Astrocyte of the hippocampus (primary cell): ENCODE measurements around the gene MYO1F.
"Not testable (repeated sequence)": the region's sequence is repeated elsewhere in the genome, so short reads cannot be mapped to it uniquely, and the experiment has no call there.

ENCODE experiments used
- DNase-seq: peaks from one replicate; pipeline ENCODE4 v3.0.0; 2011; ENCODE audit warnings: low read depth, low spot score

The MYO1F gene

GRCh38 chr19:8564866-8565265 lies 12.4 kb downstream of the MYO1F start:
- not testable (repeated sequence) for DNase-seq

- DNase-seq: no peak
These were observed 16.0 kb downstream of the MYO1F start for GRCh38 chr19:8561075-8561764.

GRCh38 chr19:8558325-8558724 lies 18.9 kb downstream of the MYO1F start:
- DNase-seq: no peak

DNA sequence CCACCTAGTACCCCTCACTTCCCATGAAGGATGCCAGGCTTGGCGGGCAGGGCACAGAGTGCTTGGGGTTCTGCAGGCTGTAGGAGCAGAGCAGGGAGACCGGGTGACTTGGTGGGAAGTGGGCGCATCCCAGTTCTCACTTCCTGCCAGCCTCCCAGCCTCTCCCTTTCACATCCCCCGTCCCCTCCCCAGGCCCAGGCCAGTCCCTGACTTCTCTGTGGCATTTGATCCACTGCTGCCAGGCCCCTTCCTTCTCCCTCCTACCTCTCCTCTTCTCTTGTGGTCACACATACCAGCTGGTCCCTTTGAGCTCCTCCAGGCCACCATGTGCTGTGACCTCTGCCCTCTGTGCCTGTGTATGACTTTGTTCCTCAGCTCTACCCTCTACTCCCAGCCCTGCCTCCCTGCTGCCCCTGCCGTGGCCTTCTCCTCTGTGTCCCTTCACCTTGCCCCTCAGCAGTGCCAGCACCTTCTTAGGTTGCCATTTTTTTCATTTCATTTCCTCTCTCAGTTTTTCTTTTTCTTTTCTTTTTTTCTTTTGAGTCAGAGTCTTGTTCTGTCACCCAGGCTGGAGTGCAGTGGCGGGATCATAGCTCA lies 19.5 kb downstream of the MYO1F start:
- DNase-seq: no peak

GRCh38 chr19:8553729-8554128 lies 23.5 kb downstream of the MYO1F start:
- not testable (repeated sequence) for DNase-seq

GRCh38 chr19:8552810-8553209 lies 24.4 kb downstream of the MYO1F start:
- DNase-seq: peak; percentile 19

DNA sequence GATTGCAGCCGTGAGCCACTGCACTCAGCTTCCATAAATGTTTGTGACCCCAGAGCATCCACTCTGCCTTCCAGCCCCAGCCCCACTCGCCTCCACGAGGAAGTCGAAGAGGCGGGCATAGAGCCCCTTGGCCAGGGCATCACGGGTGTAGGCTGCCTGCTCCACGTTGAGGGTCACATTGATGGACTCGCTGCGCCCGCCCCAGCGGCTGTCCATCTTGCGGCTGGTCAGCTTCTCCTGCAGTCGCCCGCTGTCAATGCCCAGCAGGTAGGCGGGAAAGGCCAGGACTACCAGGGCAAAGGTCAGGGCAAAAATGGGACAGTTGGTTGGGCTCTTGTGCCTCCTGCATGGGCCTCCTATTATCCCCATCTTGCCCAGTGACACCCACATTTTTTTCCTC lies 27.2 kb downstream of the MYO1F start:
- DNase-seq: no peak

- no peak for DNase-seq
These were observed 31.5 kb downstream of the MYO1F start for GRCh38 chr19:8545743-8546142.

DNA sequence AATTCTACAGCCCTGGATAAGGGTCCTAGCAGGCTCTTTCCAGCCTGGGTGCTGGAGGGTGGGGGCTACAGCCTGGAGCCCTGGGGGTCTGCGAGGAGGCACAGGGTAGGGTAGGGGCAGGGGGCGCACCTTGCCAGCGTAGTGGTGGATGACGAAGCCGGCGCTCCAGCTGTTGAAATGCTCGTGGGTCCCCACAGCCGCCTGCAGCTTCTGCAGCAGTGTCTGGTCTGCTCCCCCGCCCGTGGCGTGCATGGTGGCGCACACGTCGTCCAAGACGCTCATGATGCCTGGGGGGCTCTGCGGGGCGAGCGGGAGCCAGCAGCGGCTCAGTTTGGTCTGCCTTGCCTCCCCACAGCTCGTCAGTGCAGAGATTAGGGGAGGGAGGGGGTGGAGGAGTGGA lies 33.1 kb downstream of the MYO1F start:
- DNase-seq: no peak

DNA sequence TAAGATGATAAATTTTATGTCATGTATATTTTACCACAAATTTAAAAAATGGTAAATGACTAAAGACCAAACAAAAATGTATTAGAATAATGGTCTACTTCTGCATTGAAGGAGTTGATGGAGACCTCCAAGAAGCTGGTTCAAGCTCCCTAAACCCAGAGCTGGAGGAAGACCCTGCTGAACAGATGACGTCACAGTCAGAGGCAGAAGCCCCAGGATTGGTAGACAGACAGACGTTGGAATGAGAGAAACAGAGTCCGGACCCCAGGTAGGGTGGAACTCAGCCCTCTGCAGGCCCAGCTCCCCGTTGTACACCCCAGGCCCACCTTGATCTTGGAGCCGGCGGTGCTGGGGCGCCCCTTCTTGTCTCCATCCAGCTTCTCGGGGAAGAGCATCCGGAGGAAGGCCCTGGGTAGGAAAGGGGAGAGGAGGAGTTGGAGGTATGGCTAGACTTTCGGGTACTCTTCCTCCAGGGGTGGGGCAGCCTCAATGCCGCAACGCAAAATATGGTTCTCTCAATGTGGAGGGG lies 37.6 kb downstream of the MYO1F start:
- no peak for DNase-seq

GRCh38 chr19:8537099-8537498 lies 40.1 kb downstream of the MYO1F start:
- no peak for DNase-seq

- DNase-seq: no peak
These were observed 41.0 kb downstream of the MYO1F start for GRCh38 chr19:8536282-8536681.

- no peak for DNase-seq
These were observed 45.0 kb downstream of the MYO1F start for GRCh38 chr19:8532225-8532624.

DNA sequence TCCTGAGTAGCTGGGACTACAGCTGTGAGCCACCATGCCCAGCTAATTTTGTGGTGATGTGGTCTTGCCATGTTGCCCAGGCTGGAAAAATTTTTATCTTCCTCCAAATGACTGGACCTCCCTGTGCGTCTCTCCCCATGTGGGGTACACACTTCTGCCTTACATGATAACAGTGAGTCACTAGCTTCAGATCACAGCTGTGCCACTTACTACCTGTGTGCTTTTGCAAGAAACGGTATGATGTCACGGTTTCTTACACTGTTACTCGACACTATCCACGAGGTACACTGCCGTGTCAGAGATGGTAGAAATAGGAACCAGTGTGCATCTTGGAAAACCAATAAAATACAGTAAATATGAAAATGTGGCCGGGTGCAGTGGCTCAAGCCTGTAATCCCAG lies 45.8 kb downstream of the MYO1F start:
- no peak for DNase-seq

GRCh38 chr19:8530061-8530679 lies 47.1 kb downstream of the MYO1F start:
- DNase-seq: no peak

- no peak for DNase-seq
These were observed 47.8 kb downstream of the MYO1F start for GRCh38 chr19:8529369-8530006.

GRCh38 chr19:8528500-8528899 lies 48.7 kb downstream of the MYO1F start:
- DNase-seq: no peak

DNA sequence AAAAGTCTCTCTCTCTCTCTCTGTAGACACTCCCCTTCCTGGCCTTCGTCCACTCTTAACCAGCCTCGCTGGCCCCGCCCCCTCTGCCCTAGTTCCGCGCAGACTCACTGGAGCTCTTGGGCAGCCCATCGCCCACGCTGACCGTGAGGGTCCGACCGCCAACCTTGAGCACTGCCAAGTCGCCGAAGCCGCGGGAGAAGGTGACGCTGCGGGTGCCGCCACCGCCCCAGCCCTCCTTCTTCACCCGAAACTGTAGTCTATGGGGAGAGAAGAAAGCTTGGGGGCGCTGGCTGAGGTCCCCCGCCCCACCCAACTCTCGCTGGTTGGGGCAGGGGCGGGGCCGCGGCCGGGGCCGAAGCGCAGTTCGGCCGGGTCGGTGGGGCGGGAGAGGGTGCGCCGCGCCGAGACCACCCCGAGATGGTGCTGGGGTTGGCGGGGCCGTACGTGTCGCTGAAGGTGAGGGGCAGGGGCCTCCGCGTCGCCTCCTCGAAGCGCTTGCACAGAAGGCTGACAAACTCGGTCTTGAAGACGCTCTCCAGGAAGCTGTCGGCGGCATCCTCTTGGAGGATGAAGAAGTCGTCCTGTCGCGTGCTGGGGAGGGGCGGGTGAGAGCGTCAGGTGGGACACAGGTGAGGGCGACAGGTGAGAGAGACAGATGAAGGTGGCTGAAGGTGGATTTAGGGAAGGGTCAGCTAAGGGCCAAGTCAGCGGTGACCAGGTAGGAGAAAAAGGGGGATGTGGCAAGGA lies 50.7 kb downstream of the MYO1F start:
- peak; percentile 97 for DNase-seq

- no peak for DNase-seq
These were observed 51.9 kb downstream of the MYO1F start for GRCh38 chr19:8525401-8525684.

GRCh38 chr19:8519388-8519787 lies 57.9 kb downstream of the MYO1F start:
- no peak for DNase-seq

- DNase-seq: no peak
These were observed 58.7 kb downstream of the MYO1F start for GRCh38 chr19:8518536-8518935.
